Ramos (cell line): ENCODE measurements around the gene HDHD3.
"Not testable (repeated sequence)": the region's sequence is repeated elsewhere in the genome, so short reads cannot be mapped to it uniquely, and the experiment has no call there.

ENCODE experiments used
- in situ Hi-C: fragments of 300-500 bp; cut with MboI; formaldehyde crosslinking; loops from one replicate; pipeline ENCODE4 v1.14.3; 2022; ENCODE audit warnings: low sequenced_read_pairs; ENCODE audit not compliant: unreplicated experiment

Gene HDHD3

DNA sequence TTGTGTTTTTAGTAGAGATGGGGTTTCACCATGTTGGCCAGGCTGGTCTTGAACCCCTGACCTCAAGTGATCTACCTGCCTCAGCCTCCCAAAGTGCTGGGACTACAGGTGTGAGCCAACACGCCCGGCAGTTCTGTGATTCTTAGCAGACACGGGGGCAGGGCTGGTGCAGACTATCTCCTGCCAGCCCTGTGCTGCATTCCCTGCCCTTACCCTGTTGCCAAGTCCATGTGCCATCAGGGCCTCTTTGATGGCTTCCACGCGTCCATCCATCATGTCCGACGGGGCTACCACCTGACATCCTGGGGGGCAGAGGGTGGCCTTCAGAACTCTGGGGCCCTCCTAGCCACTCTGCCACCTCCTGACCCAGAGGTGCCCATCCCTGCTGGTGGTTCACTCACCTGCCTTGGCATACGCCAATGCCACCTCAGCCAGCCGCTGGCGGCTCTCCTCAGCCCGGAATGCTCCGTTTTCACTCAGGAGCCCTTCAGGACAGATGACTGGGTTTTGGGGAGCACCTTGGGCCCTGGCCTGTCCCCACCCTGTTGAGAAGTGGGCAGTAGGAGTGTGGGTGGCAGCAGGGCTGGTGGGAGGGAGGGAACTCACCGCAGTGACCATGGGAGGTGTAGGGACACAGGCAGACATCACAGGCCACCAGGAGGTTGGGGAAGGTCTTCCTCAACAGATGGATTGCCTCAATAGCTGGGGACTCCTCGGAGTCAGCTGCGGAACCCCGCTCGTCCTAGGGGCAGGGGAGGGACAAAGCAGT, 13.6 kb upstream of the HDHD3 start:
- in situ Hi-C loops: no loop called here

DNA sequence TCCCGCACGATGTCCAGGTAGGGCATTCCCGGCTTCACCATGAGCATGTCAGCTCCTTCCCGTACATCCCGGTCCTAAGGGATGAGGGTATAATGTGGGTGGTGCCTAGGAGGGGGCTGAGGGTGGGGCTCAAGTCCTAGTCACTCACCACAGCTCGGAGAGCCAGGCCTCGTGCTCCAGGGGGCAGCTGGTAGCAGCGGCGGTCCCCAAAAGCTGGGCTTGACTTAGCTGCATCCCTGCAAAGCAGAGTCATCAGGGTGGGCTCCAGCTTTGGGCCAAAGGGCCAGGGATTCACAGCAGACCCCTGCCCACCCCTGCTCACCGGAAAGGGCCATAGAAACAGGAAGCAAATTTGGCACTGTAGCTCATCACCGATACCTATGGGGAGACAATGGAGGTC, 12.7 kb upstream of the HDHD3 start:
- in situ Hi-C loops: no loop called here

DNA sequence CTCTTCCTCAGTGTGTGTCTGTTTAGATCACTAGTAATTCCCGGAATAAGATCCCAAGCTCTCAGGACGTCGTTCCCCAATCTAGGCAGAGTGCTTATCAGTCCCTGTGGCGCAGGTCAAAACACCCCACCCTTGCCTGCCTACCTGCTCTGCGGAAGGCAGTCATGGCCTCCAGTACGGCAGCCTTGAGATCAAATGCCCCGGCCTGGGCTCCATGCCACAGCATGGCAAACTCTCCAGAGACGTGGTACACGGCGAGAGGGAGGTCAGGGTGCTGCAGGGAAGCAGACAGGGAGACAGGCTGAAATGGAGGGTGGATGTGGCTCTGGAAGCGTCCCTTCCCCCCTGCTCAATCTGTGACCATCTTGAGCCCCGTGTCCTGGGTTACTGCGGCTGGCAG, 12.0 kb upstream of the HDHD3 start:
- in situ Hi-C loops: no loop called here

DNA sequence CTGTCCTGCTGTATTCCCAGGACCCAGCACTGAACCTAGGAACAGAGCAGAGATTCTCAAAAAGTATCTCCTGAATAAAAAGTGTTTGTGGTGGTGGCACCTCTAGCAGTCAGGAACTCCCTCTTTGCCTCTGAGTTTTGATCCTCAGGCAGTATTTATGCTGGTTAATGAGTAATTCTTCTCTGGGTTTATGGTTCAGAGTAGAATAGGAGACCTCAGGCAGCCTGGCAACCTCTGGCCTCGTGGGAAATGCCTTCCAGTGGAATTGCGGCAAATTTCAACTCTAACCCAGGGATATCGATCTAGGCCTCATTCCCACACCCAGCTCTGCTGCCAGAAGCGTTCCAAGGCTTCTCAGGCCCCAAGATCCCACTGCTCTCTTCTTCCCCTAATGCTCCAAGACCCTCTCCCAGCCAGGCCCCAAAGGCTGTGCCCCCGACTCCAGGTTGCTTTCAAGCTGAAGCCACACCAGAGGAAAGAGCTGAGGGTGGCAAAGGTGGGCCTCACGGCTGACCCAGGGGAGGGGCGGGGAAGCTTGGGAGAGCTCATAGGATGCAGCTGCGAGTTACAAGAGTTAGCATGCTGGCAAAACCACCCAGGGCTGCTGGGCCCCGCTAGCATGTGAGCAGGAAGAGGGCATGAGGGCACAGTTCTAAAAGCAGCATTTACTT, 10.9 kb upstream of the HDHD3 start:
- in situ Hi-C loops: no loop called here

DNA sequence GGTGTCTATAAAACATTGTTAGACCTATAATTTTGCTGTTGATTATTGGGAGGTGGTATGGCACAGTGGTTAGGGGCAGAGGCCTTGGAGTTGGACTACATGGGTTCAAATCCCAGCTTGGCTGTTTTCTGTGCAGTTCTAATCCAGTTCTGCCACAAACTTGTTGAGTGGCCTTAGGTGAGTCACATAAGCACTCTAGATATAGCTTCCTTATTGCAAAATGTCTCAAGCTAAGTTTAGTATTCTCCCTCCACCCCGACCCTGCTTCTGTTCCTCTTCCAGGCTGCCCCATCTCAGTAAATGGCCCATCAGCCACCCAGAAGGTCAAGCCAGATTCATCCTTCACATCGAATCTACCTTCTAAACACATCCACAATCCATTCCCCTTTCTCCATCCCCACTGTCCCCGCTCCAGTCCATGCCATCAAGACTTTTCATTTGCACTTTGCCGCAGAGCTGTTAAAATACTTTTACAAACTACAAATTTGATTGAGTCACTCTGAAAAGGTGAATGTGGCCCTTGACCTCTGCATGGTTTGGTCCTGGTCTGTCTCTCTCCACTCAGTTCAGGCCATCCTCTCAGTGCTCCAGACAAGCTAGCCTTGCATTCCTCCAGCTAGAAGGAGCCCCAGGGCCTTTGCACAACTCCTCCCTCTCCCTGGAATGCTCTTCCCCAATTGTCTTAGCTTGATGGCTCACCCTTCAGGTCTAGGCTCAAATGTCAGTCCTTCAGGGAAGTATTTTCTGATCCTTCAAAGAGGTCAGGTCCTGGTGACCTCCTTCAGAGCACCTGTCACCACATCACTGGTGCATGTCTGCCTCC, 10.0 kb upstream of the HDHD3 start:
- in situ Hi-C loops: no loop called here

DNA sequence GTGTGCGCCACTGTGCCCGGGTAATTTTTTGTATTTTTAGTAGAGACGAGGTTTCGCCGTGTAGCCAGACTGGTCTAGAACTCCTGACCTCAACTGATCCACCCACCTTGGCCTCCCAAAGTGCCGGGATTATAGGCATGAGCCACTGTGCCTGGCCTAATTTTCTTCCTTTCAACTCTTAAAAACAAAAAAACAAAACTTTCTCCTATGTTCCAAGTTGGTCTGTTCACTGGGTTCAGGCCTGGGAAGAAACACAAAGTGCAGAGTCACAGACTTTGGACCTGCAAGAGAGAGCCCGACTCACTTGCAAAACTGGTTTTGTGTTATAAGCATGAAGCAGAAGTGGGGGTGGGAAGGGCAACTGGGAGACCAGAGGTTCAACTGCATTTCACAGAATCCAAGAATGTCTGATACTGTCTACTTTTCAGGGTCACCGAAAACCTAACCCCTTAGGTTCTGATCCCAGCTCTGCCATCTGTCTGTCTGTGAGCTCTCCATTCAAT, 5.2 kb upstream of the HDHD3 start:
- in situ Hi-C loops: no loop called here

DNA sequence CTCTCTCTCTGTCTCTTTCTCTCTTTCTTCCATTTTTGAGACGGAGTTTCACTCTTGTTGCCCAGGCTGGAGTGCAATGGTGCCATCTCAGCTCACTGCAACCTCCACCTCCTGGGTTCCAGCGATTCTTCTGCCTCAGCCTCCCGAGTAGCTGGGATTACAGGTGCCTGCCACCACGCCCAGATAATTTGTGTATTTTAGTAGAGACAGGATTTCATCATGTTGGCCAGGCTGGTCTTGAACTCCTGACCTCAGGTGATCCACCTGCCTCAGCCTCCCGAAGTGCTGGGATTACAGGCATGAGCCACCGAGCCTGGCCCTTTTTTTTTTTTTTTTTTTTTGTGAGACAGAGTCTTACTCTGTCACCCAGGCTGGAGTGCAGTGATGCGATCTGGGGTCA, 4.7 kb upstream of the HDHD3 start:
- in situ Hi-C loops: not testable (repeated sequence)

DNA sequence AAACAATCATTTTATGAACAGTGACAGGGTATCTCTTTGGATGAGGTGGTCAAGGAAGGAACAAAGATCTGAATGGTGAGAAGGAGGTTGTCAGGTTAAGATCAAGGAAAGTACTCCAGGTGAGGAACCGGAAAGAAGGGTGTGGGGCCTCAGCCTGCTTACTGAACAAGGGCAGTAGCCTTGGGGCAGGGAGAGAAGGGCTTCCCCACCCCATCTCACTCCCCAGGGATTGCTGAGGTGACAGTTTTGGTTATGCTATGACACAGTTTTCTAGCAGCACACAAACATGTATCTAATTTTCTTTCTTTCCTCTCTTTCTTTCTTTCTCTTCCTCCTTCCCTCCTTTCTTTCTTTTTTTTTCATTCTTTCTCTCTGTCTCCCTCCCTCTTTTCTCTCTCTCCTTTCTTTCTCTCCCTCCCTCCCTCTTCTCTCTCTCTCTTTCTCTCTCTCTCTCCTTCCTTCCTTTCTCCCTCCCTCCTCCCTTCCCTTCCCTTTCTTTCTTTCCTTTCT, 4.1 kb upstream of the HDHD3 start:
- in situ Hi-C loops: no loop called here

DNA sequence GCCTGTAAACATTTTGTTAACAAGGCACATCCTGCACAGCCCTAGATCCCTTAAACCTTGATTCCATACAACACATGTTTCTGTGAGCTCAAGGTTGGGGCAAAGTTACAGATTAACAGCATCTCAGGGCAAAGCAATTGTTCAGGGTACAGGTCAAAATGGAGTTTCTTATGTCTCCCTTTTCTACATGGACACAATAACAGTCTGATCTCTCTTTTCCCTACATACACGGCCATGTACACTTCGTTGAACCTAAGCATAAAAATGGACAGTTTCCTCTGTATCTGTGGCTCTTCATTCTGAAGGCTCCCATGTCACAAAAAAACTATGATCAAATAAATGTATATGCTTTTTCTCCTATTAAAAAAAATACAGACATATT, 3.0 kb upstream of the HDHD3 start:
- in situ Hi-C loops: not testable (repeated sequence)

DNA sequence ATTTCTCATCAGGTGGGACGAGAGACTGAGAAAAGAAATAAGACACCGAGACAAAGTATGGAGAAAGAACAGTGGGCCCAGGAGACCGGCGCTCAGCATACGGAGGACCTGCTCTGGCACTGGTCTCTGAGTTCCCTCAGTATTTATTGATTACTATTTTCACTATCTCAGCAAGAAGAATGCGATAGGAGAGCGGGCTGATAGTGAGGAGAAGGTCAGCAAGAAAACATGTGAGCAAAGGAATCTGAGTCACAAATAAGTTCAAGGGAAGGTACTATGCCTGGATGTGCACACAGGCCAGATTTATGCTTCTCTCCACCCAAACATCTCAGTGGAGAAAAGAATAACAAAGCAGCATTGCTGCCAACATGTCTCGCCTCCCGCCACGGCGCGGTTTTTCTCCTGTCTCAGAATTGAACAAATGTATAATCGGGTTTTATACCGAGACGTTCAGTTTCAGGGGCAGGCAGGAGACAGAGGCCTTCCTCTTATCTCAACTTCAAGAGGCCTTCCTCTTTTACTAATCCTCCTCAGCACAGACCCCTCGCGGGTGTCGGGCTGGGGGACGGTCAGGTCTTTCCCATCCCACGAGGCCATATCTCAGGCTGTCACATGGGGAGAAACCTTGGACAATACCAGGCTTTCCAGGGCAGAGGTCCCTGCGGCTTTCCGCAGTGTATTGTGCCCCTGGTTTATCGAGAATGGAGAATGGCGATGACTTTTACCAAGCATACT, 2.5 kb upstream of the HDHD3 start:
- in situ Hi-C loops: not testable (repeated sequence)

DNA sequence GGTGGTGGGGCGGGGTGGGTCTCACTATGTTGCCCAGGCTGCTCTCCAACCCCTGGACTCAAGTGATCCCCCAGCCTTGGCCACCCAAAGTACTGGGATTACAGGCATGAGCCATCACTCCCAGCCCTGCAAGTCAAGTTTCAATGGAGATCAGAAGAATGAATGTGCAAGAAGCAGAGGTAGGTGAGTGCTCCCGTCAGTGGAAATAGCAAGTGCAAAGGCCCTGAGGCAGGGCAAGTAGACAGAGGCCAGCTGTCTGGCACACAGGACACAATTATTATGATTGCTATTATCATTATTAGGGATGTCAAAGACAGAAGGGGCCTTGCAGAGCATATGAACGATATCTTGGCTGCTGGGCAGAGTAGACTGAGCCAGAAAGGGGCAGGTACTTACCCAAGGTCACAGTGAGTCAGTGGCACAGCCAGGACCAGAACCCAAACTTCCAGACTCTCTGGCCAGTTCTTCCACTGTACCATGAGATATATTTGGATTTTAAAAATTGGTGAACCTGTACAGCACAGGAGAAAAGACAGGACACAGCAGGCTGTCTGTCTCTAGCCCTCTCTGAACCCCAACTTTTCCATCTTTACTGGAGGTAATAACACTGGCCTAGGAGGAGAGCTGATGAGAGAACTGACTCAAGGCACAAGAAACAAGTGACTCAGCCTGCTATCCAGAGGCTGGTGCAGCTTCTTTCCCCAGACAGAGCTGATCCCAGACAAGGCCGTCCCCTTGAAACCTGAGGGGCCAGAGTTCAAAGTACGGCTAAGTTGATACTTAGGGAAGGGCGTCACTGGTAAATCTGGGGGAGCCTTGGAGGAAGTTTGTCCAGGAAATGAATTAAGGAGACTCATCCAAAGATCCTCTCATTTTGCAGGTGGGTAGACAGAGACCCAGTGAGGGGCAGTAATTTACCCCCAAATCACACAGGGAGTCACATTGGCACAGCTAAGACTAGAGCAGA, 1.4 kb downstream of the HDHD3 start:
- in situ Hi-C loops: no loop called here

DNA sequence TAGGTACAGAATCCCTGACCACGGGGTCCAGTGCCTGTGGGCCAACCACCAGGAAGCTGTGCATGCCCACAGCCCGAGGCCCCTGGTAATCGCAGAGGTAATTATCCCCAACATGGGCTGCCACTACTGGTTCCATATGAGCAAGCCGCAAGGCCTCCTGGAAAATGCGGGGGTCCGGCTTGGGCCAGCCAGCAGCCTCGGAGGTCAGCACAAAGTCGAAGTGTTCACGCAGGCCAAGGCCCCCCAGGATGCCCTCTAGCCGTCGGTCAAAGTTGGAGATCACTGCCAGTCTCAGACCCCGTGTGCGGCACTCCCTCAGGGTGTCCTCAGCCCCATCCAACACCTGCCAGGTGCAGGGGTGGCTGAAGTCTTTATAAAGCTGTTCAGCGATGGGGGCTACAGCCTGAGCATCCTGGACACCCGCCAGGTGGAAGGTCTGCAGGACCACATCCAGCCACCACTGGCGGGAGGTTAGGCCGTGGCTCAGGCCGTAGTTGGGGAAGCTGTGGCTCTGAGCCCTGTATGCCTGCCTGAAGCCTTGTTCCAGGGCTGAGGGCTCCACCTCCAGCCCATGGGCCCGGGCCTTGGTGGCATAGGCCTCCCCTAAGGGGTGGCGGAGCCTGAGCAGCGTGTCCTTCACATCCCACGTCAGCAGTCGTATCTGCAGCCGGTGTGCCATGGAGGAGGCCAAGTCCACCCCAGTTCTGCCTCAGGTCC, 3.0 kb downstream of the HDHD3 start:
- in situ Hi-C loops: no loop called here

DNA sequence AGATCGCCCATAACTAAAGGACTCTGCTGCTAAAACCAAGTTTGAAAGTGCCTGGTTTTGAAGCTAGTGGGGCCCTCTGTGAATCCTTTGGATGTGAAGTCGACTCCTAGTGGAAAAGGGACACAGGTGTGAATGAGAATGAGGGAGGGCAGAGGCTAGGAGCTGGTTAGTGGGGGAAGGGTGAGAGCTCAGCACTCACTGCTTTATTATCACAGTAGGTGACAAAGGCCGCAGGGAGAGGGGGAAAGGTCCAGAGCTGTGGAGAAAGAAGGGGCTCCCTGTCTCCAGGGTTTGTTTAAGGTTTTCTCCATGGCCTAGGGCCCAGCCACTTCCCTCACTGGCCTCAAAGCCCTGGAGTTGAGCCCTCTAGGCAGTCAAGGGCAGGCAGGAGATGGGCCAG, 3.5 kb downstream of the HDHD3 start:
- in situ Hi-C loops: no loop called here

DNA sequence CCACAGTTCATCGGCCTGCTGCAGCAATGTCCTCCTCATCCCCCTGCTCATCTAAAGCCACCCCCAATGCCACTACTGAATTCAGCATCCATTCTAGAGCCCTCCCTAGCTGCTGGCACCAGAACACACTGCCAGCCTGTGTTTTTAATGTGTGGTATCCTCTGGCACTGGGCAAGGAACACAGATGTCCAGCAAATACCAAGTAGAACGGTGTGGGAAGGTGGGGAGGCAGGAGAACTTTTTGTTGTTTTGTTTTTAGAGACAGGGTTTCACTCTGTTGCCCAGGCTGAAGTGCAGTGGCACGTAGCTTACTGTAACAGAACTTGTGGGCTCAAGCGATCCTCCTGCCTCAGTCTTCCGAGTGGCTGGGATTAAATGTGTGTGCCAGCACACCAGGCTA, 4.7 kb downstream of the HDHD3 start:
- in situ Hi-C loops: no loop called here

DNA sequence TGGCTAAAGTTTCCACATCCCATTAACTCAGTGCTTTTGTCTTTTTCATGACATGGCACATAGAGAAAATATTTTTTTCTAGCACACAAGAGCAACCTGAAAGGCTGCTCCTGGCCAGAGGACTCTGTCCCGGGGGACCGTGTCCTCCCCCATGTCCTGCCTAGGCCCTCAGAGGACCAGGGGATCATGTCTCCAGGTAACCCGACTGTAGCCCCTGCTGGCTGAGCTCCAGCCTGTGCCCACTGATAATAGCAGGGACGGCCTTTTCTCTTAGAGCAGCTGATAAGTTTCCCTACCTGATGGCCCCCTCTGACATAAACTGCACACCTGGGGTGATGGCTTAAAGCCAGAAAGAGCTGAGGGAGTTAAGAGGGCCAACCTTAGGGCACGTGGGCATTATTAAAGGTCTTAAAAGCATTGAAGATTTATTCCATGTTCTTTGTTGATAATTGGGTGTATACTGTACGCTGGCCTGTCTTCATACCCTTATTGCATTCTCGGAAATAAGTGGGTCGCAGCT, 5.9 kb downstream of the HDHD3 start:
- in situ Hi-C loops: no loop called here

DNA sequence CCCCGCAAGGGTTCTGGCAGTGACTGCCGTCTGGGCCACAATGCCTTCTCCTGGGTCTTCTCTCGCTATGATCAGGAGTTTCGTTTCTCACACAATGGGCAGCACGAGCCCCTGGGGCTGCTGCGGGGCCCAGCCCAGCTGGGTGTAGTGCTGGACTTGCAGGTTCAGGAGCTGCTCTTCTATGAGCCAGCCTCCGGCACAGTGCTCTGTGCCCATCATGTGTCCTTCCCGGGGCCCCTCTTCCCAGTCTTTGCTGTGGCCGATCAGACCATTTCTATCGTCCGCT, 7.0 kb downstream of the HDHD3 start:
- in situ Hi-C loops: no loop called here

DNA sequence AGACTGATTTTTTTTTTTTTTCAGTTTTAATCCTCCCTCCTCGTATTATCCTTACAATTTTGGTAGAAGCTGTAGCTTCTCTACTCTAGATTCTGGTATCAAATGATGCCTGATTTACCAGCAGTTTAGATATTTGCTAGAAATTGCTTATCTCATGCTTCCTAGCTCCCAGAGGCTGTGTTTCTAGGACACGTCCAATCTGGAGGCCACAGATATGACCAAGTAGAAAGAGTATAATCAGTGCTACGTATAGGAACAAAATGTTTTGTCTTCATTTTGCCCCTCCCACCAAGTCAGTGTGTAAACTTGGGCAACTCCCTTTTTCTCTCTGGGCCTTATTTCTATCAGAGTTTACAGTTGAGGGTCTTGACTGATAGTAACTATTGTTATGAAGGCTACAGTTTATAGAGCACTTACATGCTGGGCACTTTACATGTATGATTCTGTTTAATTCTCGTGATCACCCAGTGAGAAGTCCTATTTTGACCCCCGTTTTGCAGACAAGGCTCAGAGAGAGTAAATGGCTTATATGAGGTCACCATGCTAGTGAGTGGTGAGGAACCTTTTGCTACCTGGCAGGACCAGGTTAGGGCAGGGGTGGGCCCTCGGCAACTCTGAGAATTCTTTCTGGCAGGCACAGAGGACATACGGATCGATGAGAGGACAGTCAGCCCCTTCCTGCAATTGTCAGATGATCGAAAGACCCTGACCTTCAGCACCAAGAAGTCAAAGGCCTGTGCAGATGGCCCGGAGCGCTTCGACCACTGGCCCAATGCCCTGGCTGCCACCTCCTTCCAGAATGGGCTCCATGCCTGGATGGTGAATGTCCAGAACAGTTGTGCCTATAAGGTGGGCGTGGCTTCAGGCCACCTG, 7.6 kb downstream of the HDHD3 start:
- in situ Hi-C loops: no loop called here
